GM12872 (cell line): Measurements from ENCODE around the gene MACROD2.

Experiments used
- TF ChIP-seq, protein P1 (sequence below): IDR thresholded peaks from 3 replicates; pipeline ENCODE4 v1.5.1; 2011; ENCODE audit warnings: low read depth, mild to moderate bottlenecking, low read length, moderate library complexity; ENCODE audit not compliant: insufficient read depth

Gene MACROD2

DNA sequence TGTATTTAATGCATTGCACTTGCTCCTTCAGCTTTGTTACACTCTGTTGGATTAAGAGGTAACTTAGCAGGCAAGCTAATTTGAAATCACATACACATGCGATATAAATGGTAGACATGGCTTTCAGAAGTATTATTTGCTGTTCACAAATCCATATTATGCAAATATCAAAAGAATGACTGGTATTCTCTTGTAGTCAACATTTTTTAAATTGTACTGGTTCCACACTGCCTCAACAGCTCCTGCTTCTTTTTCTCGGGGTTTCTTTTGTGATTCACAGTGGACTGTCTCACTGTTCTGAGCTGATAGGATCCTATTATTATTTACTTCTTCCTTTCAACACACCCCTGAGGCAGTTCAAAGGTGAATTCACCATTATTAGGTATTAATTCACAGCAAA is 1650.5 kb downstream of the MACROD2 start:
- TF ChIP-seq, protein P1, sequence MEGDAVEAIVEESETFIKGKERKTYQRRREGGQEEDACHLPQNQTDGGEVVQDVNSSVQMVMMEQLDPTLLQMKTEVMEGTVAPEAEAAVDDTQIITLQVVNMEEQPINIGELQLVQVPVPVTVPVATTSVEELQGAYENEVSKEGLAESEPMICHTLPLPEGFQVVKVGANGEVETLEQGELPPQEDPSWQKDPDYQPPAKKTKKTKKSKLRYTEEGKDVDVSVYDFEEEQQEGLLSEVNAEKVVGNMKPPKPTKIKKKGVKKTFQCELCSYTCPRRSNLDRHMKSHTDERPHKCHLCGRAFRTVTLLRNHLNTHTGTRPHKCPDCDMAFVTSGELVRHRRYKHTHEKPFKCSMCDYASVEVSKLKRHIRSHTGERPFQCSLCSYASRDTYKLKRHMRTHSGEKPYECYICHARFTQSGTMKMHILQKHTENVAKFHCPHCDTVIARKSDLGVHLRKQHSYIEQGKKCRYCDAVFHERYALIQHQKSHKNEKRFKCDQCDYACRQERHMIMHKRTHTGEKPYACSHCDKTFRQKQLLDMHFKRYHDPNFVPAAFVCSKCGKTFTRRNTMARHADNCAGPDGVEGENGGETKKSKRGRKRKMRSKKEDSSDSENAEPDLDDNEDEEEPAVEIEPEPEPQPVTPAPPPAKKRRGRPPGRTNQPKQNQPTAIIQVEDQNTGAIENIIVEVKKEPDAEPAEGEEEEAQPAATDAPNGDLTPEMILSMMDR = no peak

DNA sequence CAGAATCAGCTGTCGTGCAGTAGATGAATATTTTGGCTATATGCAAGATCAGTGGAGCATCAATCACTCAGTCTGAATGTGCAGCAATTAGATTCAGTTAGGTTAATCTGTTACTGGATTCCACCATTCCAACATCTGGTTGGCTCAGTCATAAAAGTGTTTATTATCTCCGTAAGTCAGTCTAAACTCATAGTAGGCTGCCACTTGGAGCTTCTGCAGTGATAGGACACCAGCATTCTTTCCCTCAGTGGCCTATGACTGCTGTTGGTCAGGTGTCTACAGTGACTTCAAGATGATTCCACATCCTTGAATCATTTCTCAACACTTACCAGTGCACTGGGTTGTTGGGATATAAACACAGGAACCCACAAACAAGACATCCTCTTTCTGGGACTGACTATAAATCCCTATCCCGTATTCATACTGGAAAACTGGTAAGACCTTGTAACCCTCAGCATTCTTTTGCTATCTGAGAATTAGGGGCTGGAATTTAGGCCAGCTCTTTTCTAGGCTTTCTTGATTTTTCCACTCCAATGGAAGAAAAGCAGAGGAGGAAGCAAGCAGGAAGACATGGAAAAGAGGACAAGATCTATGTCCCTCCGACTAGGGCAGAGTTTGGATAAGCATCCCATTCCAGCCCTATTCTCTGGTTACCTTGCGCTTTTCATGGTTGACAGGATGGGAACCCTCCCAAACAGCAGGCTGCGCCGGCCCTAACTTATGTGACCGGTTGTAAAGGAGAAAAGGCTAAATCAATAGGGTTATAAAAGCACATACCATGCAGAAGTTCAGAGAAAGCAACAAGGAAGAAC is 1658.3 kb downstream of the MACROD2 start:
- TF ChIP-seq, protein P1 = no peak

GRCh38 chr20:15654208-15654649 is 1658.9 kb downstream of the MACROD2 start:
- TF ChIP-seq, protein P1 = peak; percentile 81

GRCh38 chr20:15655295-15655874 is 1660.1 kb downstream of the MACROD2 start:
- TF ChIP-seq, protein P1 = no peak

- TF ChIP-seq, protein P1 = no peak
These were observed 1660.8 kb downstream of the MACROD2 start for GRCh38 chr20:15656124-15656523.

GRCh38 chr20:15658295-15658694 is 1663.0 kb downstream of the MACROD2 start:
- TF ChIP-seq, protein P1 = no peak

- TF ChIP-seq, protein P1 = no peak
These were observed 1677.9 kb downstream of the MACROD2 start for GRCh38 chr20:15673206-15673605.
